Tibial nerve (tissue), 4 donors: ENCODE results near the gene NECAB3.

ENCODE experiments used
- CTCF ChIP-seq, 5 experiments: fragments of 200-600 bp in 3 of 5; fragments of 450-650 bp in 2 of 5; sonication (generic) in 3 of 5; IDR thresholded peaks; one replicate each; pipeline ENCODE4 v1.5.1; 2016 to 2019; ENCODE audit warnings: antibody characterized with exemption in 5 of 5, mild to moderate bottlenecking in 3 of 5, moderate library complexity in 2 of 5
- EP300 ChIP-seq, 2 donors: sonication (generic); formaldehyde crosslinking; IDR thresholded peaks; one replicate each; pipeline ENCODE4 v1.6.1; 2017; ENCODE audit warnings: antibody characterized with exemption in 2 of 2, mild to moderate bottlenecking in 1 of 2

GRCh38 chr20:33667245-33667675 lies 7.0 kb downstream of the NECAB3 start:
- TF ChIP-seq CTCF (IDR thresholded peaks at IDR 0.05) = no peak
- TF ChIP-seq EP300 (IDR thresholded peaks at IDR 0.05) = no peak
